HG03066 (cell line): ENCODE data around the gene KIAA1671.
"Not testable (repeated sequence)": the region's sequence is repeated elsewhere in the genome, so short reads cannot be mapped to it uniquely, and the experiment has no call there.

ENCODE experiments used
- ATAC-seq: cut with Tn5 transposase; IDR thresholded peaks from one replicate; pipeline ENCODE4 v1.9.1; 2021; ENCODE audit warnings: low read depth; ENCODE audit not compliant: unreplicated experiment

KIAA1671 gene

GRCh38 chr22:25208743-25209505, 256.4 kb downstream of the KIAA1671 start:
- ATAC-seq = no peak

- ATAC-seq = no peak
Measured at GRCh38 chr22:25210793-25211192, 258.3 kb downstream of the KIAA1671 start.

GRCh38 chr22:25212337-25212736, 259.8 kb downstream of the KIAA1671 start:
- no peak for ATAC-seq

GRCh38 chr22:25213221-25213620, 260.7 kb downstream of the KIAA1671 start:
- no peak for ATAC-seq

GRCh38 chr22:25216230-25216629, 263.7 kb downstream of the KIAA1671 start:
- no peak for ATAC-seq

GRCh38 chr22:25219211-25219689, 266.7 kb downstream of the KIAA1671 start, which contains the start of gene CRYBB2:
Gene CRYBB2, plus strand, starts transcription at chr22:25219639. Its CDS starts 1,791 bp downstream, at chr22:25221430.
- ATAC-seq = no peak

- ATAC-seq = no peak
Measured at GRCh38 chr22:25219948-25220442, 267.5 kb downstream of the KIAA1671 start.

- no peak for ATAC-seq
Measured at GRCh38 chr22:25221790-25222189, 269.3 kb downstream of the KIAA1671 start.

GRCh38 chr22:25223269-25223850, 270.8 kb downstream of the KIAA1671 start:
- no peak for ATAC-seq

- no peak for ATAC-seq
Measured at GRCh38 chr22:25228822-25229221, 276.3 kb downstream of the KIAA1671 start.

- not testable (repeated sequence) for ATAC-seq
Measured at GRCh38 chr22:25230760-25231159, 278.2 kb downstream of the KIAA1671 start.

- no peak for ATAC-seq
Measured at GRCh38 chr22:25232301-25232700, 279.8 kb downstream of the KIAA1671 start.

GRCh38 chr22:25233706-25234105, 281.2 kb downstream of the KIAA1671 start:
- ATAC-seq = not testable (repeated sequence)

- ATAC-seq = no peak
Measured at GRCh38 chr22:25235547-25236290, 283.2 kb downstream of the KIAA1671 start.

- ATAC-seq = no peak
Measured at GRCh38 chr22:25236417-25236816, 283.9 kb downstream of the KIAA1671 start.

GRCh38 chr22:25237503-25237902, 285.0 kb downstream of the KIAA1671 start:
- ATAC-seq = no peak

GRCh38 chr22:25238058-25238457, 285.5 kb downstream of the KIAA1671 start:
- ATAC-seq = not testable (repeated sequence)
